ENCODE measurements around the gene CCDC40. TPM values are rescaled to one million over a fixed set of nuclear protein-coding genes. Genes with fewer than 3 reads are reported as not detected.

The CCDC40 gene
- total and polyA plus RNA-seq, 9 of the 15 experiments (the other 6 are each of a cell fraction or from before 2014, with no cell fraction given): 0.07 to 0.33 TPM; not detected in 7

DNA sequence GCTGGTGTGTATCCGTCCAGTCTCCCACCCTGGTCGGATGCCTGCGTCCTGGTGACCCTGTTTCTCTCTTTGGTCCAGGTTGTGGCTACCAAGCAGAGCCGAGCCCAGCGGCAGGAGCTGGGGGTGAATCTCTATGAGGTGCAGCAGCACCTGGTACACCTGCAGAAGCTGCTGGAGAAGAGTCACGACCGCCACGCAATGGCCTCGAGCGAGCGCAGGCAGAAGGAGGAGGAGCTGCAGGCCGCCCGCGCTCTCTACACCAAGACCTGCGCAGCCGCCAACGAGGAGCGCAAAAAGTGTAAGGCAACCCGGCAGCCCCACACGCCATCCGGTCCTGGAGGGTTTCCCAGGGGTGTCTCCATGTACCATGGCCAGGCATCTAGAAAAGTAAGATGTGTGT lies 13.5 kb downstream of the CCDC40 start:
- POLR2A ChIA-PET: interaction anchor here (0.6 to 1.5 kb wide), 6 partner anchors 19 to 1263 kb away, joined by 3 to 6 read pairs (median 3); partner anchors contain the start of gene SLC38A10
- FAIRE-seq: no peak
- 5% methylated on average over 21 of the region's 21 CpGs for WGBS (ENCODE audit: insufficient coverage, low coverage, missing lambda C conversion rate)

DNA sequence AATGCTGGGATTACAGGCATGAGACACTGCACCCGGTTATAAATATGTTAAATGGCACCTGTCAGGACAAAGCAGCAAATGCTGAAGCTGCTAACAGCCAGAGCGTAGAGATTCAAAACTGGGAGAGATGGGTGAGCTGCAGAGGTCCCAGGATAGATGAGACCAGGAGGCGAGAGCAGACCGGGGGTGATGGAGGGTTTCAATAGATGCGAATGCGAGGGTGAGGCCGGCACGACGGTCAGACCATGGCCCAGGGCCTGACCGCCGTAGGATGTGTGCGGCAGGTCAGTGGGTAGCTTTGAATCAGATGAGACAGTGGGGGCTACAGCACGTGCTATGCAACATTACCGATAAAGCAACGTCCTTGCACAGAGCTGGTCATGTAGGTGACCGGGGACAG lies 14.3 kb downstream of the CCDC40 start:
- ChIA-PET CTCF (ENCODE audit: low intra/inter-chr PET ratio) (no interaction called here), POLR2A (interaction anchor here (1.1 kb wide), 1 partner anchor 27 kb away, joined by 5 read pairs; no protein-coding TSS in a partner anchor)
- in situ Hi-C loops (cut with MboI): no loop called here
- intact Hi-C loops (cut with micrococcal nuclease): no loop called here
- 14% methylated on average over 16 of the region's 16 CpGs for WGBS (ENCODE audit: insufficient coverage, low coverage, missing lambda C conversion rate)
- H3K9ac ChIP-seq (ENCODE audit: insufficient read depth in 1 of 2, low read depth in 2 of 2, low read length in 2 of 2): no peak overlapping the region
- no peaks in the 10 kb centered on the region for H3K4me1 ChIP-seq (replicated peaks in 1 of 2; ENCODE audit: control insufficient read depth in 2 of 2, insufficient read depth in 2 of 2, low read length in 2 of 2)
- no peak overlapping the region for H3K4me3 ChIP-seq
- H3K4me2 ChIP-seq (ENCODE audit: insufficient read depth, low read length): no peak overlapping the region
- H3K27me3 ChIP-seq (ENCODE audit: control insufficient read depth in 2 of 2, insufficient read depth in 2 of 2, low read length in 2 of 2): peaks cover 42 to 77% of the 10 kb centered on the region in 2 experiments; a peak in 4 of 5 replicates
- FAIRE-seq: no peak
- TF ChIP-seq SREBF2 (CRISPR knock-in tag; IDR thresholded peaks at IDR 0.05) (no peak), NCOR1 (IDR thresholded peaks at IDR 0.05) (no peak), CBFB (CRISPR knock-in tag; IDR thresholded peaks at IDR 0.05) (no peak), COPS2 (conservative IDR thresholded peaks at IDR 0.05) (no peak), CREB1 (IDR thresholded peaks at IDR 0.05) (no peak), CREB1 (CRISPR knock-in tag; IDR thresholded peaks at IDR 0.05) (no peak), CAMTA2 (CRISPR knock-in tag; conservative IDR thresholded peaks at IDR 0.05) (no peak), SNRNP70 (optimal IDR thresholded peaks at IDR 0.05; ENCODE audit: low read depth, low read length) (no peak), ATF7 (IDR thresholded peaks at IDR 0.05) (no peak), SP1 (CRISPR knock-in tag; IDR thresholded peaks at IDR 0.05) (no peak), ETV5 (CRISPR knock-in tag; IDR thresholded peaks at IDR 0.05; ENCODE audit: low read depth) (no peak)
- TF ChIP-seq, protein P1, sequence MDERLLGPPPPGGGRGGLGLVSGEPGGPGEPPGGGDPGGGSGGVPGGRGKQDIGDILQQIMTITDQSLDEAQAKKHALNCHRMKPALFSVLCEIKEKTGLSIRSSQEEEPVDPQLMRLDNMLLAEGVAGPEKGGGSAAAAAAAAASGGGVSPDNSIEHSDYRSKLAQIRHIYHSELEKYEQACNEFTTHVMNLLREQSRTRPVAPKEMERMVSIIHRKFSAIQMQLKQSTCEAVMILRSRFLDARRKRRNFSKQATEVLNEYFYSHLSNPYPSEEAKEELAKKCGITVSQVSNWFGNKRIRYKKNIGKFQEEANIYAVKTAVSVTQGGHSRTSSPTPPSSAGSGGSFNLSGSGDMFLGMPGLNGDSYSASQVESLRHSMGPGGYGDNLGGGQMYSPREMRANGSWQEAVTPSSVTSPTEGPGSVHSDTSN (CRISPR knock-in tag; IDR thresholded peaks at IDR 0.05; ENCODE audit: low read depth): no peak
- TF ChIP-seq, protein P1 (tag; conservative IDR thresholded peaks at IDR 0.05; ENCODE audit: low read depth): no peak
- H3K79me2 ChIP-seq (ENCODE audit: control insufficient read depth, insufficient read depth, low read length): no peaks in the 10 kb centered on the region
- H4K20me1 ChIP-seq (replicated peaks; ENCODE audit: control insufficient read depth, insufficient read depth, low read length): no peaks in the 10 kb centered on the region
- ATAC-seq: no peak
- H3K9me3 ChIP-seq (replicated peaks; ENCODE audit: control insufficient read depth, insufficient read depth, low read depth, low read length): no peaks in the 10 kb centered on the region
- H3K27ac ChIP-seq (ENCODE audit: extremely low read depth, low read depth, low read length): no peak overlapping the region
- H3K36me3 ChIP-seq (ENCODE audit: control insufficient read depth, insufficient read depth, low read length): no peaks in the 10 kb centered on the region
- no peak for DNase-seq (ENCODE audit: extremely low read depth in 1 of 4, low spot score in 3 of 4)
- H2AFZ ChIP-seq (ENCODE audit: low read depth, low read length): no peak overlapping the region
- H3K9me1 ChIP-seq (ENCODE audit: control insufficient read depth, insufficient read depth, low read length): no peaks in the 10 kb centered on the region
- BruUV-seq (replicated peaks): no TSS peak

More for the DNA sequence above, 13.5 kb downstream of the CCDC40 start:
- intact Hi-C loops (cut with micrococcal nuclease) (no loop called here), in situ Hi-C loops (cut with MboI) (no loop called here)
- no peak overlapping the region for H3K27ac ChIP-seq (ENCODE audit: extremely low read depth, low read depth, low read length)
- no peak overlapping the region for H3K4me2 ChIP-seq (ENCODE audit: insufficient read depth, low read length)
- H4K20me1 ChIP-seq (replicated peaks; ENCODE audit: control insufficient read depth, insufficient read depth, low read length): no peaks in the 10 kb centered on the region
- no peak for DNase-seq (ENCODE audit: extremely low read depth in 1 of 4, low spot score in 3 of 4)
- no peak overlapping the region for H2AFZ ChIP-seq (ENCODE audit: low read depth, low read length)
- CTCF ChIA-PET (ENCODE audit: low intra/inter-chr PET ratio): no interaction called here
- H3K9ac ChIP-seq (ENCODE audit: insufficient read depth in 1 of 2, low read depth in 2 of 2, low read length in 2 of 2): no peak overlapping the region
- H3K9me1 ChIP-seq (ENCODE audit: control insufficient read depth, insufficient read depth, low read length): no peaks in the 10 kb centered on the region
- H3K4me3 ChIP-seq: no peak overlapping the region
- BruUV-seq (replicated peaks): no TSS peak
- no peaks in the 10 kb centered on the region for H3K79me2 ChIP-seq (ENCODE audit: control insufficient read depth, insufficient read depth, low read length)
- no peak for TF ChIP-seq FOXK2 (conservative IDR thresholded peaks at IDR 0.05 in 1 of 2, IDR thresholded peaks at IDR 0.05 in 1 of 2; ENCODE audit: low read depth in 2 of 2)
- no peak for TF ChIP-seq TOE1 (IDR thresholded peaks at IDR 0.05; ENCODE audit: borderline replicate concordance)
- no peak for TF ChIP-seq TOE1 (CRISPR knock-in tag; IDR thresholded peaks at IDR 0.05; ENCODE audit: borderline replicate concordance, low read depth)
- peak; percentile 24 to 37; a peak in 3 of 4 replicates for TF ChIP-seq NRF1 (conservative IDR thresholded peaks at IDR 0.05 in 1 of 2, IDR thresholded peaks at IDR 0.05 in 1 of 2)
- H3K36me3 ChIP-seq (ENCODE audit: control insufficient read depth, insufficient read depth, low read length): no peaks in the 10 kb centered on the region
- no peak for ATAC-seq
- H3K4me1 ChIP-seq (replicated peaks in 1 of 2; ENCODE audit: control insufficient read depth in 2 of 2, insufficient read depth in 2 of 2, low read length in 2 of 2): no peaks in the 10 kb centered on the region
- no peaks in the 10 kb centered on the region for H3K9me3 ChIP-seq (replicated peaks; ENCODE audit: control insufficient read depth, insufficient read depth, low read depth, low read length)
- H3K27me3 ChIP-seq (ENCODE audit: control insufficient read depth in 2 of 2, insufficient read depth in 2 of 2, low read length in 2 of 2): peaks cover 44 to 82% of the 10 kb centered on the region in 2 experiments

Measured in K562 (cell line).